GM19240 (cell line): ENCODE results near the gene PRSS50.

Experiments used
- DNase-seq: peaks from one replicate; pipeline ENCODE4 v3.0.0; 2011; ENCODE audit warnings: low spot score; ENCODE audit not compliant: insufficient read length

Gene PRSS50

GRCh38 chr3:46670000-46670890 lies 47.4 kb downstream of the PRSS50 start:
- peak; percentile 0 for DNase-seq

- peak; percentile 0 for DNase-seq
Observed at GRCh38 chr3:46669191-46669999, 48.3 kb downstream of the PRSS50 start.

GRCh38 chr3:46668591-46668990 lies 49.1 kb downstream of the PRSS50 start:
- no peak for DNase-seq

DNA sequence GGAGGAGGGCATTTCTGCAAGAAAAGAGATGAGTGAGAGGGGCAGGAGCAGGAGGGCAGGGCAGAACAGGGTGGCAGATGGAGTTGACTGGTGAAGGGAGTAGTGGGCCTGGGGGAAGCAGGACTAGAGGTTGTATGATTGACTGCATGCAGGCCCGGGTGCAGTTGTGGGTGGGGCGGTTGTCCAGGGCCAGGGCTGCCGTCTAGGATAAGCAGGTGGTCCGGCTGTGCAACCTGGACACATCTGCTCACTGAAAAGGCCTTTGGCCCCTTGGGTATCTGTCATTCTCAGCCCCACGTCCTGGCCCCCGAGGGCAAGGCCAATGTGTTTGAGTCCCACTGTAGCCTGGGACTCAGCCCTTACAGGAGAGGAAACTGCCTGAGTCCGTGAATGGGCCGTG lies 49.6 kb downstream of the PRSS50 start:
- no peak for DNase-seq

DNA sequence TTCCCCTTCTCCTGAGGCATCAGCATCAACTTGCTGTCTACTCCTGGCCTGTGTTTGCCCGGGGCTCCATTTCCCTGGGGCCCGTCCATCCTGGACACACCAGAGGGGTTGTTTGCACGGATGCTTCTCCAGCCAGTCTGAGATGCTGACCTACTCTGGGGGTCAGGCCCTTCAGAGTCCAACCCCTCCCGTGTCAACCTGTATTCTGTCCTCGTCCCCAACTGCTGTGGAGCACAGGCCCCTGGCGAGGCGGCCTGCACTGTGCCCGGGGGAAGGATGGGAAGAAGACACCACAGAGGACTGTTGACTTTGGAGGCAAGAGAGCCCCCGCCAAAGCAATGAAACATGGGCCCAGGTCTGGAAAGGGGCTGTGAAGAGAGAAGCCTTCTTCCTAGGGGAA lies 50.0 kb downstream of the PRSS50 start:
- no peak for DNase-seq

GRCh38 chr3:46667061-46667621 lies 50.5 kb downstream of the PRSS50 start:
- DNase-seq = no peak

- DNase-seq = peak; percentile 0
Observed at GRCh38 chr3:46666453-46666845, 51.2 kb downstream of the PRSS50 start.

GRCh38 chr3:46665763-46666452 lies 51.8 kb downstream of the PRSS50 start:
- DNase-seq = no peak

- DNase-seq = no peak
Observed at GRCh38 chr3:46664971-46665762, 52.5 kb downstream of the PRSS50 start.

DNA sequence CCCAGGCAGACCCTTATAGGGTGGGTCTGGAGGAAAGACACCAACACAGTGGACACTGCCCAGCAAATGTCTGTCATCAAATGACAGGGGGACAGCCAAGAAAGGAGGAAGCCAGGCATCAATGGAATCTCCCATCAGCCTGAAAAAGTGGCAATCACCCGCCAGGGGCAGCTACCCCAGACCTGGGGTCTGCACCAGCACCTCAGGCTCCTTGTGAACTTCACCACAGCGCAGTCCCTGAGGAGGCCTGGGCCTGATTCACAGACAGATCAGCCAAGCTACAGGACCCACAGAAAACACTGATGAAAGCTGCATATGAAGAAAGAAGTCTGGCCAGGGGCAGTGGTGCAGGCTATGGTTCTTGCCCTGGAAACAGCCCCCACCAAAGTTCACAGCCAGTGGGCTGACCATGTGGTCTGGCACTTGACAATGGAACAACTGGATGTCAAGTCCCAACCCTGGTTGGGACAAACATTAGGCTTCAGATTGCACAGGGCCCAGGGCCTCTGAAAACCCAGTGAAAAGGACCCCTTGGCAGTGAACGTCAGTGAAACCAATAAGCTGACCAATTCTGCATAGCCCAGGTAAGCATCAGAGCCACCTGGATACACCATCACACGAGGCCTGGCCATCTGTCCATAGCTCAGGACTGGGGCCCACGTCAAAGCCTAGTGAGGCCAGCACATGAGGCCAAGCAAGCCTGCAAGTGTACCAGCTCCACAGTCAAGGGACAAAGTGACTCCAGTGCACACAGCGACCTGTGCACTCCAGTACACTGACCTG lies 53.3 kb downstream of the PRSS50 start:
- DNase-seq = no peak

GRCh38 chr3:46663591-46664135 lies 54.0 kb downstream of the PRSS50 start:
- no peak for DNase-seq

- DNase-seq = no peak
Observed at GRCh38 chr3:46662771-46663551, 54.7 kb downstream of the PRSS50 start.
